HepG2 (cell line): ENCODE results near the gene HSF2BP. TPM values are rescaled to one million over a fixed set of nuclear protein-coding genes. Genes with fewer than 3 reads are reported as not detected.

ENCODE experiments used
- BCL6 ChIP-seq: IDR thresholded peaks from 2 replicates; pipeline ENCODE4 v1.6.1; 2016; ENCODE audit warnings: missing genetic modification reagents, missing compliant biosample characterization
- FOXA3 ChIP-seq: IDR thresholded peaks from 2 replicates; pipeline ENCODE4 v1.6.1; 2016; ENCODE audit warnings: missing genetic modification reagents, missing compliant biosample characterization
- GATAD2A ChIP-seq: IDR thresholded peaks from 2 replicates; pipeline ENCODE4 v1.6.1; 2016
- GPN1 ChIP-seq: sonication (generic); formaldehyde crosslinking; IDR thresholded peaks from 2 replicates; pipeline ENCODE4 v1.5.1; 2020; ENCODE audit warnings: missing genetic modification reagents, borderline replicate concordance
- NCOA2 ChIP-seq: sonication (generic); formaldehyde crosslinking; IDR thresholded peaks from 2 replicates; pipeline ENCODE4 v1.8.0; 2022; ENCODE audit warnings: inconsistent platforms
- PPARG ChIP-seq: conservative IDR thresholded peaks from 2 replicates; pipeline ENCODE4 v1.6.1; 2016; ENCODE audit warnings: missing biosample characterization, missing genetic modification reagents
- PRPF4 ChIP-seq: fragments of 200-400 bp; formaldehyde crosslinking; IDR thresholded peaks from 2 replicates; pipeline ENCODE4 v1.6.1; 2016; ENCODE audit warnings: low read length, low read depth; ENCODE audit not compliant: poor library complexity, severe bottlenecking
- RXRB ChIP-seq: IDR thresholded peaks from 2 replicates; pipeline ENCODE4 v1.6.1; 2016; ENCODE audit warnings: borderline replicate concordance, missing genetic modification reagents, missing compliant biosample characterization
- SOX13 ChIP-seq, 3 experiments: fragments of 450-650 bp in 1 of 3; sonication (generic) in 1 of 3; formaldehyde crosslinking in 1 of 3; IDR thresholded peaks in 2 of 3; conservative IDR thresholded peaks in 1 of 3; 2 replicates each; pipeline versions ENCODE4 v1.5.0 to v1.6.1; 2016 to 2020; ENCODE audit warnings: antibody characterized with exemption in 1 of 3, mild to moderate bottlenecking in 1 of 3, missing compliant biosample characterization in 1 of 3, missing genetic modification reagents in 1 of 3, moderate library complexity in 1 of 3
- SOX6 ChIP-seq, 2 experiments: fragments of 450-650 bp in 1 of 2; sonication (generic) in 1 of 2; formaldehyde crosslinking in 1 of 2; IDR thresholded peaks; 2 replicates each; pipeline versions ENCODE4 v1.4.0 to v1.6.1; 2017 to 2020; ENCODE audit warnings: antibody characterized with exemption in 1 of 2, mild to moderate bottlenecking in 1 of 2, missing genetic modification reagents in 1 of 2
- ZNF543 ChIP-seq: sonication (generic); formaldehyde crosslinking; IDR thresholded peaks from 2 replicates; pipeline ENCODE4 v1.4.0; 2020; ENCODE audit warnings: mild to moderate bottlenecking, missing genetic modification reagents
- ZNF644 ChIP-seq: IDR thresholded peaks from 2 replicates; pipeline ENCODE4 v1.6.1; 2016; ENCODE audit warnings: low read depth
- polyA plus RNA-seq, 8 experiments: library from polyadenylated mRNA; depleted of rRNA in 3 of 8; stranded (reverse) in 7 of 8; unstranded in 1 of 8; fragments of >200 nt; fragmentation: Illumina TruSeq in 4 of 8; extraction: Trizol in 4 of 8; gene quantifications; 2 replicates each; pipeline versions ENCODE4 v1.2.1 to v1.2.3, GENCODE V29; 2011 to 2016; ENCODE audit warnings: low read depth in 4 of 8, missing spikeins in 1 of 8, mixed read lengths in 1 of 8; ENCODE audit not compliant: insufficient read depth in 1 of 8
- total RNA-seq, 5 experiments: library from RNA; depleted of rRNA; stranded (reverse); fragments of >200 nt; fragmentation: Illumina TruSeq; extraction: Trizol; gene quantifications; 2 replicates each; pipeline ENCODE4 v1.2.3, GENCODE V29; 2016; ENCODE audit warnings: low read depth in 1 of 5
- TF ChIP-seq, protein P1 (sequence below): sonication (generic); formaldehyde crosslinking; IDR thresholded peaks from 2 replicates; pipeline ENCODE4 v1.4.0; 2020; ENCODE audit warnings: missing genetic modification reagents
- TF ChIP-seq, protein P2 (sequence below): sonication (generic); formaldehyde crosslinking; IDR thresholded peaks from 2 replicates; pipeline ENCODE4 v1.4.0; 2020; ENCODE audit warnings: missing genetic modification reagents, low read depth, mild to moderate bottlenecking, borderline replicate concordance
- TF ChIP-seq, protein P3 (sequence below): sonication (generic); formaldehyde crosslinking; IDR thresholded peaks from 2 replicates; pipeline ENCODE4 v1.4.0; 2020; ENCODE audit warnings: missing genetic modification reagents, borderline replicate concordance

The HSF2BP gene
- total and polyA plus RNA-seq, 2 of the 13 experiments (the other 11 are each of a cell fraction or from before 2014, with no cell fraction given), result 0.67 to 2.2 TPM

DNA sequence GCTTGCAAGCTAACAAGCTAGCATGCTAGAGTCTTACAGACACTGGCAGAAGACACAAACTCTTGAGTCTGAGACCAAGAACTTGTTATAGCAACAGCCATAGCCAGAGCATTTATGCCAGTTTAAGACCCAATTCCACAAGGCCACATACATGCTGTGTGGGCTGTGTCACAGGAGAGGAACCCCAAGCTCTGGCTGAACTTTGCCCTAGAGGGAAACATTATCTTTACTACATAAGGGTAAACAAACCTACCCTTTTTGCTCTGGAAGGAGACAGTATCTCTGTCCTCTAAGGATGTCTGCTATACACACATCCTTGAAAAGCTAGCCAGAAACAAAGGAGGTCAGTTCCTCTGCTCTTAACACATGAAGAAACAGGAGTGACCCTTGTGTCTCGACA lies 70.3 kb downstream of the HSF2BP start (continued):
- TF ChIP-seq, protein P1, sequence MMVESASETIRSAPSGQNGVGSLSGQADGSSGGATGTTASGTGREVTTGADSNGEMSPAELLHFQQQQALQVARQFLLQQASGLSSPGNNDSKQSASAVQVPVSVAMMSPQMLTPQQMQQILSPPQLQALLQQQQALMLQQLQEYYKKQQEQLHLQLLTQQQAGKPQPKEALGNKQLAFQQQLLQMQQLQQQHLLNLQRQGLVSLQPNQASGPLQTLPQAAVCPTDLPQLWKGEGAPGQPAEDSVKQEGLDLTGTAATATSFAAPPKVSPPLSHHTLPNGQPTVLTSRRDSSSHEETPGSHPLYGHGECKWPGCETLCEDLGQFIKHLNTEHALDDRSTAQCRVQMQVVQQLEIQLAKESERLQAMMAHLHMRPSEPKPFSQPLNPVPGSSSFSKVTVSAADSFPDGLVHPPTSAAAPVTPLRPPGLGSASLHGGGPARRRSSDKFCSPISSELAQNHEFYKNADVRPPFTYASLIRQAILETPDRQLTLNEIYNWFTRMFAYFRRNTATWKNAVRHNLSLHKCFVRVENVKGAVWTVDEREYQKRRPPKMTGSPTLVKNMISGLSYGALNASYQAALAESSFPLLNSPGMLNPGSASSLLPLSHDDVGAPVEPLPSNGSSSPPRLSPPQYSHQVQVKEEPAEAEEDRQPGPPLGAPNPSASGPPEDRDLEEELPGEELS (CRISPR knock-in tag), result 0 out of 2 replicates have a peak, but pooled peaks have one; percentile 42
- peak; percentile 61 for TF ChIP-seq BCL6 (CRISPR knock-in tag)
- TF ChIP-seq FOXA3 (CRISPR knock-in tag), result peak; percentile 24; the same call in 1 of the 2 replicates
- TF ChIP-seq, protein P2, sequence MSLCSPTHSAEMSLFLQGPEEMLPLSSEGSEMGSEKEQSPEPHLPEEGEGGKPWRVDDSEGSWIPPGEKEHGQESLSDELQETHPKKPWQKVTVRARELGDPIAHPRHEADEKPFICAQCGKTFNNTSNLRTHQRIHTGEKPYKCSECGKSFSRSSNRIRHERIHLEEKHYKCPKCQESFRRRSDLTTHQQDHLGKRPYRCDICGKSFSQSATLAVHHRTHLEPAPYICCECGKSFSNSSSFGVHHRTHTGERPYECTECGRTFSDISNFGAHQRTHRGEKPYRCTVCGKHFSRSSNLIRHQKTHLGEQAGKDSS (CRISPR knock-in tag), result no peak
- no peak for TF ChIP-seq SOX13 (IDR thresholded peaks at IDR 0.05)
- peak in 1 of 2 experiments; percentile 53; a peak in 1 of 4 replicates for TF ChIP-seq SOX13 (CRISPR knock-in tag; conservative IDR thresholded peaks at IDR 0.05 in 1 of 2, IDR thresholded peaks at IDR 0.05 in 1 of 2)
- no peak for TF ChIP-seq GPN1 (CRISPR knock-in tag)
- peak; percentile 40; the same call in 1 of the 2 replicates for TF ChIP-seq RXRB
- no peak for TF ChIP-seq ZNF543 (CRISPR knock-in tag)
- TF ChIP-seq PPARG (CRISPR knock-in tag), result peak; percentile 58; the same call in 1 of the 2 replicates
- peak; percentile 27; the same call in 1 of the 2 replicates for TF ChIP-seq NCOA2
- peak; percentile 70 for TF ChIP-seq GATAD2A (CRISPR knock-in tag)
- no peak for TF ChIP-seq PRPF4
- TF ChIP-seq ZNF644 (CRISPR knock-in tag), result 0 out of 2 replicates have a peak, but pooled peaks have one; percentile 15
- no peak for TF ChIP-seq SOX6 (IDR thresholded peaks at IDR 0.05)
- peak; percentile 29; the same call in 1 of the 2 replicates for TF ChIP-seq SOX6 (CRISPR knock-in tag; IDR thresholded peaks at IDR 0.05)
- TF ChIP-seq, protein P3, sequence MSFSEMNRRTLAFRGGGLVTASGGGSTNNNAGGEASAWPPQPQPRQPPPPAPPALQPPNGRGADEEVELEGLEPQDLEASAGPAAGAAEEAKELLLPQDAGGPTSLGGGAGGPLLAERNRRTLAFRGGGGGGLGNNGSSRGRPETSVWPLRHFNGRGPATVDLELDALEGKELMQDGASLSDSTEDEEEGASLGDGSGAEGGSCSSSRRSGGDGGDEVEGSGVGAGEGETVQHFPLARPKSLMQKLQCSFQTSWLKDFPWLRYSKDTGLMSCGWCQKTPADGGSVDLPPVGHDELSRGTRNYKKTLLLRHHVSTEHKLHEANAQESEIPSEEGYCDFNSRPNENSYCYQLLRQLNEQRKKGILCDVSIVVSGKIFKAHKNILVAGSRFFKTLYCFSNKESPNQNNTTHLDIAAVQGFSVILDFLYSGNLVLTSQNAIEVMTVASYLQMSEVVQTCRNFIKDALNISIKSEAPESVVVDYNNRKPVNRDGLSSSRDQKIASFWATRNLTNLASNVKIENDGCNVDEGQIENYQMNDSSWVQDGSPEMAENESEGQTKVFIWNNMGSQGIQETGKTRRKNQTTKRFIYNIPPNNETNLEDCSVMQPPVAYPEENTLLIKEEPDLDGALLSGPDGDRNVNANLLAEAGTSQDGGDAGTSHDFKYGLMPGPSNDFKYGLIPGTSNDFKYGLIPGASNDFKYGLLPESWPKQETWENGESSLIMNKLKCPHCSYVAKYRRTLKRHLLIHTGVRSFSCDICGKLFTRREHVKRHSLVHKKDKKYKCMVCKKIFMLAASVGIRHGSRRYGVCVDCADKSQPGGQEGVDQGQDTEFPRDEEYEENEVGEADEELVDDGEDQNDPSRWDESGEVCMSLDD, result peak; percentile 65; the same call in 1 of the 2 replicates
